ENCODE data around the gene BBLN.
"Not testable (repeated sequence)": the region's sequence is repeated elsewhere in the genome, so short reads cannot be mapped to it uniquely, and the experiment has no call there.

BBLN gene

GRCh38 chr9:128164307-128164885 is 4.3 kb downstream of the BBLN start:
- no peak for DNase-seq

GRCh38 chr9:128166169-128166568 is 6.1 kb downstream of the BBLN start:
- DNase-seq, result no peak

- DNase-seq, result no peak
Observed at GRCh38 chr9:128167209-128167608, 7.1 kb downstream of the BBLN start.

- DNase-seq, result no peak
Observed at GRCh38 chr9:128168731-128169308, 8.8 kb downstream of the BBLN start.

- no peak for DNase-seq
Observed at GRCh38 chr9:128169492-128169891, 9.4 kb downstream of the BBLN start.

- no peak for DNase-seq
Observed at GRCh38 chr9:128169925-128170324, 9.9 kb downstream of the BBLN start.

- DNase-seq, result no peak
Observed at GRCh38 chr9:128174062-128174461, 14.0 kb downstream of the BBLN start.

- no peak for DNase-seq
Observed at GRCh38 chr9:128175102-128175563, 15.1 kb downstream of the BBLN start.

GRCh38 chr9:128175726-128176125 is 15.7 kb downstream of the BBLN start:
- no peak for DNase-seq

- no peak for DNase-seq
Observed at GRCh38 chr9:128178806-128179431, 18.9 kb downstream of the BBLN start.

GRCh38 chr9:128180001-128180400 is 19.9 kb downstream of the BBLN start:
- DNase-seq, result no peak

GRCh38 chr9:128180447-128180846 is 20.4 kb downstream of the BBLN start:
- no peak for DNase-seq

- DNase-seq, result not testable (repeated sequence)
Observed at GRCh38 chr9:128181480-128181879, 21.4 kb downstream of the BBLN start.

- DNase-seq, result no peak
Observed at GRCh38 chr9:128182893-128183588, 23.0 kb downstream of the BBLN start.

- no peak for DNase-seq
Observed at GRCh38 chr9:128185979-128186965, 26.2 kb downstream of the BBLN start.

GRCh38 chr9:128187361-128187760 is 27.3 kb downstream of the BBLN start:
- no peak for DNase-seq

GRCh38 chr9:128188209-128188608 is 28.1 kb downstream of the BBLN start:
- DNase-seq, result no peak

- DNase-seq, result no peak
Observed at GRCh38 chr9:128190013-128190412, 29.9 kb downstream of the BBLN start.

GRCh38 chr9:128190516-128191405 is 30.7 kb downstream of the BBLN start:
- peak; percentile 23 for DNase-seq

- peak; percentile 84 for DNase-seq
Observed at GRCh38 chr9:128191406-128192046, 31.5 kb downstream of the BBLN start, which contains the start of gene CIZ1. CIZ1 (minus strand) TSS chr9:128191572; CDS start chr9:128190857, 715 bp downstream.
